GM10266 (cell line): ENCODE data around the gene LCP1.

Experiments
- DNase-seq: peaks from one replicate; pipeline ENCODE4 v3.0.0; 2012; ENCODE audit errors: extremely low spot score
- TF ChIP-seq, protein P1 (sequence below): IDR thresholded peaks from 2 replicates; pipeline ENCODE4 v1.5.1; 2012; ENCODE audit warnings: mild to moderate bottlenecking, low read depth; ENCODE audit not compliant: control insufficient read depth, insufficient read depth; ENCODE audit errors: missing control alignments

Gene LCP1

DNA sequence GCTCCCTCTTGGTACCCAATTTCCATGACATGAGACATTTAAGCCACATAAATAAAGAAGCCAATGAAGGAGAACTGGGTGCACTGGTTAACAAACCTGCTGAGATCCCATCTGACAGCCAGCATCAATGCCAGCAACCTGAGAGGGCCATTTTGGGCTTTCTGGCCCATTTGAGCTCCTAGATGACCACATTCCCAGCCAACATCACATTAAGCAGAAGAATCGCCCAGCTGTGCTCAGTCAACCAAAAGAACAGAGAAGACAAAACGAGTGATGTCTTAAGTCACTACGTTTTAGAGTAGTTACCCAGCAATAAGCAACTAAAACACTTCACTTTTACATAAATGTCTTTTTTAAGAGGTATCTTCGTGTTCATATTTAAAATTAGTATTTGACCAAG lies 21.9 kb downstream of the LCP1 start:
- TF ChIP-seq, protein P1, sequence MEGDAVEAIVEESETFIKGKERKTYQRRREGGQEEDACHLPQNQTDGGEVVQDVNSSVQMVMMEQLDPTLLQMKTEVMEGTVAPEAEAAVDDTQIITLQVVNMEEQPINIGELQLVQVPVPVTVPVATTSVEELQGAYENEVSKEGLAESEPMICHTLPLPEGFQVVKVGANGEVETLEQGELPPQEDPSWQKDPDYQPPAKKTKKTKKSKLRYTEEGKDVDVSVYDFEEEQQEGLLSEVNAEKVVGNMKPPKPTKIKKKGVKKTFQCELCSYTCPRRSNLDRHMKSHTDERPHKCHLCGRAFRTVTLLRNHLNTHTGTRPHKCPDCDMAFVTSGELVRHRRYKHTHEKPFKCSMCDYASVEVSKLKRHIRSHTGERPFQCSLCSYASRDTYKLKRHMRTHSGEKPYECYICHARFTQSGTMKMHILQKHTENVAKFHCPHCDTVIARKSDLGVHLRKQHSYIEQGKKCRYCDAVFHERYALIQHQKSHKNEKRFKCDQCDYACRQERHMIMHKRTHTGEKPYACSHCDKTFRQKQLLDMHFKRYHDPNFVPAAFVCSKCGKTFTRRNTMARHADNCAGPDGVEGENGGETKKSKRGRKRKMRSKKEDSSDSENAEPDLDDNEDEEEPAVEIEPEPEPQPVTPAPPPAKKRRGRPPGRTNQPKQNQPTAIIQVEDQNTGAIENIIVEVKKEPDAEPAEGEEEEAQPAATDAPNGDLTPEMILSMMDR: no peak
- DNase-seq: no peak

DNA sequence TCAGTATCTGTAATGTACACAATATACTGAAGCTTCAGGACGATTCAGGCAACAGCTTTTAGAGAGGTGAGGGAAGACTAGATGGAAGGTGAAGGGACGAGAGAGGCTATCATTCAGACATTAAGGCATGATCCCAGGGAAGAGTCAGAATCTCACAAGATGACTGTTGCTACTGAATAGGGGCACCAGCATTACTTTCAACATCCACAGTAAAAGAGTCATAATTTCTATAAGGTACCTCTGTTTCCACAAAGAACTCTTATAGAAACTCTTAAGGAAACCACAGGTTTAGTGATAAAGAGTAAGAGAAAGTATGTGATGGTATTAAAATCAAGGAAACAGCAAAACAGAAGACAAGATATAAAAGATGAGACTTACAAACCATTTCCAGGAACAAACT lies 23.0 kb downstream of the LCP1 start:
- TF ChIP-seq, protein P1: no peak
- DNase-seq: no peak

DNA sequence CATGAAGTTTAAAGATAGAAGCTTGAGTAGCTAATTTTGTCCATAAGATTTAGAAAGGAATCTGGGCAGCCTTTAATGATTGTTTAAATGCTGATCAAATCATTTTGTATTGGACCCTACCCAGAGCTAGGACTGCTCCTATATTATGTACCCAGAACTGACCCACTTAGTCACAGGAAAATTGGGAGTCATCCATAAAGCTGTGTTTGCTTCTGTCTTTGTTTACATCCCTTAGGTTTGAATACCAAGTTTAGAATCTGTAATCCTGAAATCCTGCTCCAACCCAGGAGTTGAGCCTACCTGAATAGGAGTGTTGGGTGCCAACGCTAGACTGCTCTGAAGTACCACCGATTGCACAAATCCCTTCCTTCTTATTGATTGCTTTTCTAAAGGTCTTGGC lies 23.8 kb downstream of the LCP1 start:
- TF ChIP-seq, protein P1: no peak
- DNase-seq: no peak

DNA sequence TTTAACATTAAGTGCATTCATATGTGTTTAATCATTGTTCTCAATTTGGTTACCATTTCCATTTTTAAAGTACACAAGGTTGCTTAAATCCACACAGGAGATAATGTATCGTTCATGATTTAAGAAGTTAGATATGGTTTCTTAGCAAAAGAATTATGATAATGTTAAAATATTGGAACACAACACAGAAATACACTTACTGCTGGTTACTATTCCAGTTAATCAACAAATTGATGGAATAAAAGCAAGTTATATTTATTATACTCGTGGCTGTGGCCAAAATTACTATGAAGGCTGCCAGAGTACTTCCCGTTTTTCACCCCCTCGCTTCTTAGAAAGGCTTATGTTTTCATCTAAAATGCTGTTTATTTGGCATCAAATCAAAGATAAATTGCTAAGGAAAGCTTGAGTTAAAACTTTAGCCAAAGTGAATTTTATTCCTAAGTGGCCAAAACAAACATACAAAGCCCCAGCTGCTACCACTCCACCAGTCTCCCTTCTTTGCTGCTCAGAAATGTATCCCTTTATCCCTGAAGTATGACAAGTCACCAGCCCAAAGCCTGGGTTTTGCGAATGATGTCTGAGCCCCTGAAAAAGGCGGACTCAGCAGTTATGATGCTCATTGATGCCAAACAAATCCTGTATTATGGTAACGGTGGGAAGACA lies 27.7 kb downstream of the LCP1 start:
- TF ChIP-seq, protein P1: no peak
- DNase-seq: no peak

DNA sequence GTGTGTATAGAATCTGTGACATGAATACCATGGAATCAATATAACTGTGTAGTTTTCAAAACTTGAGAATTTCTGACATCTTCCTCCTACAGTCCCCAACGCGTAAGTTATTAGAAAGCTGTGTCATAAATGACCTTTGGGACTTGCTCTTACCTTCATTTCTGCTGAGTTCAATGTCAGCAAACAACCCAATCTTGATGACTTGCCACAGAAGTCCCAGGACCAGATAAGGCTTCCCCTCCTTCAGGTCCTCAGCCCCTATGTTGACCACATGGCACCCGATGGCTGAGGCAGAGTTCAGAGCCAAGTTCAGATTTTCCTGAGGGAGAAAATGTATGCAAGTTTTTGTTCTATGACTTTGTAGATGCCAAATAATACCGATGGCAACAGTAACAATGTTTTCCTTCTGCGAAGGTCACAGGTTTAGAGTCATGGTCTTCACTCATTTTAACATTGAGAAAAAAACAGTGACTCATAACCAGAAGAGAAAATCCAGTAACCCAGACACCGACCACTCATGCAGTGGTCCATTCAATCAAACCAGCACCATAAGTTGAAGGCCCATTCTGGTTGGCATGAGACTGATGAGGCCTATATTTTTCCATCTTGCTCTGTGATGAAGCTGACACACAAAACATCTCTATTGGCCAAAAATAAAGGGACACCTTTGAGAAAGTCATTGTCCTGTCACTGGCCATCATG lies 29.2 kb downstream of the LCP1 start:
- TF ChIP-seq, protein P1: no peak

DNA sequence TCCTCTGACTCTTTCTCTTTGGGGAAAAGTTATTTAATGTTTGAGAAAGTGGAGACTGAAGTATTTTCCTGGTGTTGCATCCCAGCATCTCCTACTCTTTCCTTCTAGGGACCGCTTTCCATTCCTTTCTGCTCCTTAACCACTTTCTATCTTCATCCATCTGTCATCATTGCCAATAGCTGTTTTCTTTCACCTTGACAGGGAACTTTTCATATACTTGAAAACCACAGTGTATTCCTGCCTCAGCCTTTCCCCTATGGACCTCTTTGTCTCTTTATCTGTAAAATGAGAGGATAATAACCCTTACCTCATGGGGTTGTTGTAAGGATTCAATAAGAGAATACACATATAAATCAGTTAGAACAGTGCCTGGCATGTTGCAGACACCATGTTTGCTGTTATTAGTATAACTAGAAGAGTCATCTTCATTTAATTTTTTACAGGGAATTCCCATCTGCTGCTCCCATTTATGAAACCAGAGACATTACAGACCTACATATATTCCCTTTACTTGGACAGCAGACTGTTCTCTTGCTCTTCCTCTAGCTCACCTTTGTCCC lies 31.8 kb downstream of the LCP1 start:
- TF ChIP-seq, protein P1: no peak
- DNase-seq: no peak

More for the DNA sequence above, 29.2 kb downstream of the LCP1 start:
- DNase-seq: no peak
